GM19351 (cell line): ENCODE data around the gene POLR3F.
A peak's percentile ranks its signal among the peaks of the same experiment; 100 is the strongest.
"Not testable (repeated sequence)": the region's sequence is repeated elsewhere in the genome, so short reads cannot be mapped to it uniquely, and the experiment has no call there.

Experiments
- ATAC-seq: cut with Tn5 transposase; IDR thresholded peaks from one replicate; pipeline ENCODE4 v1.9.1; 2021; ENCODE audit warnings: mild to moderate bottlenecking, moderate library complexity; ENCODE audit not compliant: unreplicated experiment

POLR3F gene

GRCh38 chr20:18466894-18467730, at the start of gene POLR3F, which contains the start of gene DZANK1:
Gene POLR3F, plus strand, starts transcription at chr20:18467390. Its CDS starts 117 bp downstream, at chr20:18467507.
Gene DZANK1, minus strand, starts transcription at chr20:18467030. Its CDS starts 1,672 bp downstream, at chr20:18465358.
- peak; percentile 98 for ATAC-seq

GRCh38 chr20:18421608-18422007, 45.6 kb upstream of the POLR3F start:
- ATAC-seq, result no peak

GRCh38 chr20:18427214-18427613, 40.0 kb upstream of the POLR3F start:
- ATAC-seq, result no peak

- no peak for ATAC-seq
Observed at GRCh38 chr20:18428490-18429173, 38.6 kb upstream of the POLR3F start.

GRCh38 chr20:18430172-18430826, 36.9 kb upstream of the POLR3F start:
- ATAC-seq, result no peak

GRCh38 chr20:18431206-18431605, 36.0 kb upstream of the POLR3F start:
- no peak for ATAC-seq

- ATAC-seq, result no peak
Observed at GRCh38 chr20:18436847-18437246, 30.3 kb upstream of the POLR3F start.

GRCh38 chr20:18440403-18440802, 26.8 kb upstream of the POLR3F start:
- ATAC-seq, result no peak

- ATAC-seq, result no peak
Observed at GRCh38 chr20:18443886-18444285, 23.3 kb upstream of the POLR3F start.

- no peak for ATAC-seq
Observed at GRCh38 chr20:18456600-18456999, 10.6 kb upstream of the POLR3F start.

GRCh38 chr20:18465536-18466200, 1.5 kb upstream of the POLR3F start:
- no peak for ATAC-seq

- peak; percentile 21 for ATAC-seq
Observed at GRCh38 chr20:18466574-18466893, 656 bp upstream of the POLR3F start.

- no peak for ATAC-seq
Observed at GRCh38 chr20:18477218-18477617, 10.0 kb downstream of the POLR3F start.

GRCh38 chr20:18477821-18478220, 10.6 kb downstream of the POLR3F start:
- no peak for ATAC-seq

GRCh38 chr20:18481596-18481995, 14.4 kb downstream of the POLR3F start:
- no peak for ATAC-seq

- no peak for ATAC-seq
Observed at GRCh38 chr20:18488301-18488700, 21.1 kb downstream of the POLR3F start.

- ATAC-seq, result no peak
Observed at GRCh38 chr20:18496042-18496441, 28.9 kb downstream of the POLR3F start.

- ATAC-seq, result peak; percentile 95
Observed at GRCh38 chr20:18496740-18497592, 29.8 kb downstream of the POLR3F start, which contains the start of gene RBBP9. Gene RBBP9, minus strand, starts transcription at chr20:18497225. Its CDS starts 58 bp downstream, at chr20:18497167.

GRCh38 chr20:18497603-18498002, 30.4 kb downstream of the POLR3F start:
- no peak for ATAC-seq

- not testable (repeated sequence) for ATAC-seq
Observed at GRCh38 chr20:18501672-18502071, 34.5 kb downstream of the POLR3F start.
